ENCODE data around the gene SDR42E2.
"Not testable (repeated sequence)": the region's sequence is repeated elsewhere in the genome, so short reads cannot be mapped to it uniquely, and the experiment has no call there.

SDR42E2 gene

GRCh38 chr16:22192261-22193062 lies 30.2 kb downstream of the SDR42E2 start:
- DNase-seq, result no peak

GRCh38 chr16:22193063-22193411 lies 30.7 kb downstream of the SDR42E2 start:
- DNase-seq, result no peak

GRCh38 chr16:22194707-22195444 lies 32.6 kb downstream of the SDR42E2 start:
- no peak for DNase-seq

GRCh38 chr16:22195445-22195694 lies 33.1 kb downstream of the SDR42E2 start:
- DNase-seq, result no peak

- no peak for DNase-seq
These were observed 33.6 kb downstream of the SDR42E2 start for GRCh38 chr16:22195695-22196558.

- not testable (repeated sequence) for DNase-seq
These were observed 34.4 kb downstream of the SDR42E2 start for GRCh38 chr16:22196559-22197168.

- no peak for DNase-seq
These were observed 36.4 kb downstream of the SDR42E2 start for GRCh38 chr16:22198547-22199293.

- no peak for DNase-seq
These were observed 39.9 kb downstream of the SDR42E2 start for GRCh38 chr16:22202261-22202637.

- no peak for DNase-seq
These were observed 40.8 kb downstream of the SDR42E2 start for GRCh38 chr16:22203091-22203490.

- DNase-seq, result no peak
These were observed 41.9 kb downstream of the SDR42E2 start for GRCh38 chr16:22204091-22204655.

GRCh38 chr16:22205577-22206012 lies 43.3 kb downstream of the SDR42E2 start:
- DNase-seq, result no peak

GRCh38 chr16:22206013-22206841 lies 43.9 kb downstream of the SDR42E2 start, which contains the start of gene EEF2K:
EEF2K (plus strand) TSS chr16:22206278; CDS start chr16:22225730, 19,452 bp downstream.
- peak; percentile 51 for DNase-seq

GRCh38 chr16:22206842-22207714 lies 44.8 kb downstream of the SDR42E2 start:
- DNase-seq, result no peak

GRCh38 chr16:22207715-22208360 lies 45.5 kb downstream of the SDR42E2 start:
- DNase-seq, result no peak

- no peak for DNase-seq
These were observed 48.0 kb downstream of the SDR42E2 start for GRCh38 chr16:22210285-22210684.

GRCh38 chr16:22210854-22211253 lies 48.5 kb downstream of the SDR42E2 start:
- no peak for DNase-seq

GRCh38 chr16:22213236-22213635 lies 50.9 kb downstream of the SDR42E2 start:
- DNase-seq, result no peak

GRCh38 chr16:22213801-22214200 lies 51.5 kb downstream of the SDR42E2 start:
- no peak for DNase-seq

- no peak for DNase-seq
These were observed 52.1 kb downstream of the SDR42E2 start for GRCh38 chr16:22214402-22214801.

Measured in NCI-H187 treated with DMSO at 0.1 percent for 48 hours (cell line).